CD8-positive, alpha-beta memory T cell (primary cell): ENCODE results near the gene INPP5A. TPM values are rescaled to one million over a fixed set of nuclear protein-coding genes. Genes with fewer than 3 reads are reported as not detected.
A peak's percentile ranks its signal among the peaks of the same experiment; 100 is the strongest.

ENCODE experiments used
- CTCF ChIA-PET: fragments of 350-600 bp; sonication (Branson Sonifier 250); formaldehyde crosslinking; loops from one replicate; lab custom pipeline; 2021; ENCODE audit warnings: antibody characterized with exemption; lab: Charles Lee
- POLR2A ChIA-PET: fragments of 350-600 bp; sonication (Branson Sonifier 250); formaldehyde crosslinking; loops from one replicate; lab custom pipeline; 2021; ENCODE audit warnings: antibody characterized with exemption; lab: Charles Lee
- DNase-seq, 5 donors: peaks; one replicate each; pipeline versions ENCODE4 v3.0.0 to v3.0.0-alpha.2; 2020 to 2022; ENCODE audit warnings: mixed read lengths in 1 of 5
- H3K27ac ChIP-seq: one replicate; pipeline ENCODE4 v1.7.0; 2013; ENCODE audit warnings: low read depth, mild to moderate bottlenecking, low read length, moderate library complexity
- H3K27me3 ChIP-seq: 2 replicates; pipeline ENCODE4 v1.7.0; 2013; ENCODE audit warnings: low read length, mild to moderate bottlenecking; ENCODE audit not compliant: insufficient read depth, poor library complexity, severe bottlenecking
- H3K36me3 ChIP-seq: 2 replicates; pipeline ENCODE4 v1.7.0; 2013; ENCODE audit warnings: mild to moderate bottlenecking, low read length, moderate library complexity; ENCODE audit not compliant: insufficient read depth
- H3K4me1 ChIP-seq: 2 replicates; pipeline ENCODE4 v1.7.0; 2013; ENCODE audit warnings: mild to moderate bottlenecking, low read length, moderate library complexity; ENCODE audit not compliant: insufficient read depth
- H3K4me3 ChIP-seq: 2 replicates; pipeline ENCODE4 v1.7.0; 2013; ENCODE audit warnings: mild to moderate bottlenecking, low read length
- H3K9me3 ChIP-seq: 2 replicates; pipeline ENCODE4 v1.7.0; 2013; ENCODE audit warnings: mild to moderate bottlenecking, low read length
- H3K27ac Mint-ChIP-seq, 8 donors: one replicate each; pipeline ENCODE4 v1.8.0; 2020 to 2021; ENCODE audit warnings: mixed read lengths in 8 of 8, mild to moderate bottlenecking in 6 of 8, inconsistent platforms in 3 of 8, moderate library complexity in 3 of 8
- H3K27me3 Mint-ChIP-seq, 2 donors: one replicate each; pipeline ENCODE4 v1.8.0; 2020 to 2021; ENCODE audit warnings: mixed read lengths in 2 of 2, mild to moderate bottlenecking in 1 of 2, moderate library complexity in 1 of 2
- H3K36me3 Mint-ChIP-seq, 3 donors: one replicate each; pipeline ENCODE4 v1.8.0; 2020 to 2021; ENCODE audit warnings: mixed read lengths in 3 of 3, inconsistent platforms in 1 of 3, mild to moderate bottlenecking in 1 of 3
- H3K4me1 Mint-ChIP-seq, 3 donors: one replicate each; pipeline ENCODE4 v1.8.0; 2020 to 2021; ENCODE audit warnings: mixed read lengths in 3 of 3, inconsistent platforms in 1 of 3, mild to moderate bottlenecking in 1 of 3
- H3K4me3 Mint-ChIP-seq, 7 donors: one replicate each; pipeline ENCODE4 v1.8.0; 2020 to 2021; ENCODE audit warnings: mixed read lengths in 7 of 7, mild to moderate bottlenecking in 6 of 7, moderate library complexity in 4 of 7, inconsistent platforms in 2 of 7
- H3K9me3 Mint-ChIP-seq, 5 donors: one replicate each; pipeline ENCODE4 v1.8.0; 2020 to 2022; ENCODE audit warnings: mixed read lengths in 5 of 5, mild to moderate bottlenecking in 3 of 5, moderate library complexity in 2 of 5, inconsistent platforms in 1 of 5
- polyA plus RNA-seq: library from polyadenylated mRNA; unstranded; fragments of 300-500 nt; fragmentation: Illumina TruSeq; gene quantifications from one replicate; pipeline ENCODE4 v1.2.3, GENCODE V29; 2021
- total RNA-seq, 2 experiments: library from RNA; stranded (reverse); gene quantifications; one replicate each; pipeline ENCODE4 v1.2.3, GENCODE V29; 2021

INPP5A gene
- total and polyA plus RNA-seq, 3 experiments from 2014 or later, result 1.1 to 6.1 (median 4.8) TPM

DNA sequence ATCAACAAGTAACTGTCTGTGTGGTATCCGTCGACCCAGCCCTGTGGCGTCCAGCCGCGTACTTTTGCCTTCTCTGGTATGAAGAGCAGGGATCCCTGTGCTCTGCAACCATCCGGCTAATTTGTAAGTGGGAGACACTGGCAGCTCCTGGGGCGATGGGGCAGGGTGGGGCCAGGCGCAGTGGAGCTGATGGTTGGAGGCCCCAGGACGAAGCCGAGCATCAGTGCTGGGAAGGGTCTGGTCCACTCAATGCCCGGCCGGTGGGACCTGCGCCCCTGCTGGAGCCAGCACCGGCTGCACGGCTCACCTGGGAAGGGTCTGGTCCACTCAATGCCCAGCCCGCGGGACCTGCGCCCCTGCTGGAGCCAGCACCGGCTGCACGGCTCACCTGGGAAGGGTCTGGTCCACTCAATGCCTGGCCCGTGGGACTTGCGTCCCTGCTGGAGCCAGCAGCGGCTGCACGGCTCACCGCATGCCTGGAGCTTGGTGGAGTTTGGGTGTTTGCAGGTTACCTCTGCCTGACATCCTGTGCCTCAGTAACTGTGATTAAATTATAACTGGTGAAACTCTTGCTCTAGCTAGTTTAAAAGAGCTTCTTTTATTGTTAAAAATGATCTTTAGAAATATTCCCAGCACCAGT is 152.3 kb downstream of the INPP5A start:
- Histone ChIP-seq H3K27me3 (no peaks in the 10 kb centered on the region), H3K36me3 (no peaks in the 10 kb centered on the region), H3K4me3 (no peak overlapping the region), H3K27ac (no peak overlapping the region), H3K9me3 (no peaks in the 10 kb centered on the region), H3K4me1 (peaks cover 8% of the 10 kb centered on the region)
- Mint-ChIP-seq H3K27ac (no peak overlapping the region), H3K36me3 (peaks cover 8 to 40% (median 18%) of the 10 kb centered on the region in 3 donors), H3K4me3 (no peak overlapping the region), H3K9me3 (peaks cover 0 to 22% (median 8%) of the 10 kb centered on the region in 5 donors), H3K27me3 (no peaks in the 10 kb centered on the region), H3K4me1 (peaks cover under 1 to 4% (median 3%) of the 10 kb centered on the region in 3 donors)
- ChIA-PET CTCF (no interaction called here), POLR2A (no interaction called here)
- peak in 1 of 5 donors; percentile 25 for DNase-seq

DNA sequence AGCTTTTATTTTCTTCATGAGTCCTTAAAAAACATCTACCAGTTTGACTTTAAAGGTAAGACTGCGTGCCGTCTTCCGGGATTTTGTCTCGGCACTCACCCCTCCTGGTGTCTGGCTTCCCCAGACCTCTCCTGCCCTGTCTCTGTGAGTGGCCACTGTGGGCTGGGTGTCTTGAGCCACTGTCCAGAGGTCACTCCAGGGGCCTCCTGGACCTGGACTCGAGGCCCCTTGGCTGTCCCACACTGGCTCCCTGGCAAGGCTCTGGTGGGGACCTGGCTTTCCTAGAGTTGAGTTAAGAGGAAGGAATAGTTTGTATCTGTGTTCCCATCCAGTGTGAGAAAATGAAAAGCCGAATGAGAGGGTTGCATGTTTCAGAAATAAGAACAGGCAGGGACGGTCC is 152.8 kb downstream of the INPP5A start:
- no peak for DNase-seq
- H3K4me3 ChIP-seq, result no peak overlapping the region
- H3K27me3 ChIP-seq, result no peaks in the 10 kb centered on the region
- Mint-ChIP-seq H3K36me3 (peaks cover 8 to 45% (median 20%) of the 10 kb centered on the region in 3 donors), H3K4me3 (no peak overlapping the region), H3K27me3 (no peaks in the 10 kb centered on the region), H3K27ac (no peak overlapping the region), H3K4me1 (peaks cover 0 to under 1% (median 0%) of the 10 kb centered on the region in 3 donors), H3K9me3 (peaks cover 0 to 26% (median 12%) of the 10 kb centered on the region in 5 donors)
- H3K27ac ChIP-seq, result no peak overlapping the region
- no peaks in the 10 kb centered on the region for H3K36me3 ChIP-seq
- CTCF ChIA-PET, result no interaction called here
- H3K9me3 ChIP-seq, result no peaks in the 10 kb centered on the region
- peaks cover 2% of the 10 kb centered on the region for H3K4me1 ChIP-seq
- POLR2A ChIA-PET, result no interaction called here

DNA sequence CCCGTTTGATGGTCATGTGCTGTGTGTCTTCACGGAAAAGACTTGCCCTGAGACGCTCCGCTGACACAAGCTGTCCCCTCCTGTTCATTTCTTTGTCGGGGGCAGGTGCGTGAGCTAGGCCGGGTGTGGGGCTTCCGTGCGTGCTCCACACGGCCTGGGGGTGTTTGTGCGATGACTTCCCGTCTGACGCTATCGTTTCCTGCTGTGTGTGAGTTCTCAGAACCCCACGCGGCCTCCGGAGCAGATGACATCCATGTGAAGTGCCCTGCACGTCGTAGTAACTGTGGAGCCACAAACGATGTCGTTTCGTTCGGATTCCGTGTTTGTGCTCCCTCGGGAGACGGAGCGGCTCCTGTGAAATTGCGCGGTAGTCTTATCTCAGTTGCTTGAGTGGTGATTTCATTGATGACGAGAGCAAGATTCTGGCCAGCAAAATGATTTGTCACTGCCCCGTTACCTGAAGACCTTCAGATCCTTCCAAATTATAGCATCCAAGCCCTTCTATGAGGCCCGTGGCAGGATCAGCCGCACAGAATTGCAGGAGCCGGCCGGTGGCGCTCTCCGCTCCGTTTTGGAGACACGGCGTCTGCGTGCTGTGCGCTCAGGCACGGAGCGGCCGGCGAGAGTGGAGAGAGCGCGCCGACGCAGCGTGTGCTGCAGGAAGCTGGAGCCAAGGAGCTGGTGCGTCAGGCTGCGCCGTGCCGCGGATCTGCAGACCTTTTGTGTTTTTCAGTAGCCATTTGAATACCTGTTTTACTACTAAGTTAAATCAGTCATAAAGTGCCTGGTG is 153.4 kb downstream of the INPP5A start:
- peaks cover 0 to 3% (median 0%) of the 10 kb centered on the region in 3 donors for H3K4me1 Mint-ChIP-seq
- Histone ChIP-seq H3K27me3 (no peaks in the 10 kb centered on the region), H3K36me3 (no peaks in the 10 kb centered on the region), H3K4me1 (no peaks in the 10 kb centered on the region), H3K9me3 (no peaks in the 10 kb centered on the region), H3K27ac (no peak overlapping the region), H3K4me3 (no peak overlapping the region)
- ChIA-PET POLR2A (no interaction called here), CTCF (no interaction called here)
- peaks cover 10 to 50% (median 20%) of the 10 kb centered on the region in 3 donors for H3K36me3 Mint-ChIP-seq
- H3K27ac Mint-ChIP-seq, result no peak overlapping the region
- DNase-seq, result peak in 1 of 5 donors; percentile 45
- H3K27me3 Mint-ChIP-seq, result no peaks in the 10 kb centered on the region
- H3K4me3 Mint-ChIP-seq, result no peak overlapping the region
- H3K9me3 Mint-ChIP-seq, result peaks cover 2 to 26% (median 12%) of the 10 kb centered on the region in 5 donors

DNA sequence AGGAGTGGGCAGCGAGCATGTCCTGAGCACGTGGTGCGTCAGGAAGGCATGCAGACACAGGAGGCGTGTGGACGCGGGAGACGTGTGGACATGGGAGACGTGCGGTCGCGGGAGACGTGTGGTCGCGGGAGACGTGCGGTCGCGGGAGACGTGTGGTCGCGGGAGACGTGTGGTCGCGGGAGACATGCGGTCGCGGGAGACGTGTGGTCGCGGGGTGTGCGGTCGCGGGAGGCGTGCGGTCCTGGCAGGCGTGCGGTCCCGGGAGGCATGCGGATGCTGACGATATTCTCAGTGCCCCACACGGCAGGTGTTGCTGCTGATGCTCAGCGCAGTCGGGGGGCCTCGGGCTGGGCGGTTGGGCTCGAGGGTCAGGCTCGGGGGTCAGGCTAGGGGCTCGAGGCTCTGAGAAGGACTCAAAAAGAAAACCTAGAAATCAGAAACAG is 154.1 kb downstream of the INPP5A start:
- H3K4me3 ChIP-seq, result no peak overlapping the region

DNA sequence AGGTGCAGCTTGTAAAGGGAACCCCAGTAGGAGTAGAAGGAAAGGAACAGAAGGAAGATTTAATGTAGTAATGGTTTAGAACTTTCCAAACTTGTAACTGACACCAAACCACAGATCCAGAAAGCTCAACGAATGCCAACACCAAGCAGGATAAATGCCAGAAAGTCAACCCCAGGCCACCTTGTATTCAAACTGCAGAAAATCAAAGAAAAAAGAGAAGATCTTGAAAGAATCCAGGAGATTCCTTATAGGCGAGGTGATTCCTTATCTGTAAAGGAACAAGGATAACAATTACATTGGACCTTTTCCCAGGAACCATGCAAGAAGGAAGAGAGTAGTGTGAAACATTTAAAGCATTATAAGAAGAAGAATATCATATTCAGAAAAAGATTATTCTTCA is 154.7 kb downstream of the INPP5A start:
- peaks cover 0 to 3% (median 0%) of the 10 kb centered on the region in 3 donors for H3K4me1 Mint-ChIP-seq
- H3K9me3 Mint-ChIP-seq, result peaks cover 2 to 26% (median 12%) of the 10 kb centered on the region in 5 donors
- ChIA-PET CTCF (no interaction called here), POLR2A (no interaction called here)
- H3K27ac Mint-ChIP-seq, result no peak overlapping the region
- Histone ChIP-seq H3K4me1 (no peaks in the 10 kb centered on the region), H3K27me3 (no peaks in the 10 kb centered on the region), H3K27ac (no peak overlapping the region), H3K36me3 (no peaks in the 10 kb centered on the region), H3K4me3 (no peak overlapping the region), H3K9me3 (no peaks in the 10 kb centered on the region)
- H3K36me3 Mint-ChIP-seq, result peaks cover 10 to 50% (median 23%) of the 10 kb centered on the region in 3 donors
- no peaks in the 10 kb centered on the region for H3K27me3 Mint-ChIP-seq
- no peak overlapping the region for H3K4me3 Mint-ChIP-seq
- no peak for DNase-seq

More for the DNA sequence above, 154.1 kb downstream of the INPP5A start:
- ChIA-PET POLR2A (no interaction called here), CTCF (no interaction called here)
- H3K9me3 ChIP-seq, result no peaks in the 10 kb centered on the region
- H3K36me3 ChIP-seq, result no peaks in the 10 kb centered on the region
- no peak overlapping the region for H3K27ac ChIP-seq
- H3K4me3 Mint-ChIP-seq, result no peak overlapping the region
- peaks cover 10 to 50% (median 20%) of the 10 kb centered on the region in 3 donors for H3K36me3 Mint-ChIP-seq
- no peak overlapping the region for H3K27ac Mint-ChIP-seq
- H3K4me1 Mint-ChIP-seq, result peaks cover 0 to 3% (median 0%) of the 10 kb centered on the region in 3 donors
- H3K27me3 ChIP-seq, result no peaks in the 10 kb centered on the region
- no peaks in the 10 kb centered on the region for H3K4me1 ChIP-seq
- peak in 1 of 5 donors; percentile 23 for DNase-seq
- H3K9me3 Mint-ChIP-seq, result peaks cover 2 to 26% (median 12%) of the 10 kb centered on the region in 5 donors
- H3K27me3 Mint-ChIP-seq, result no peaks in the 10 kb centered on the region

DNA sequence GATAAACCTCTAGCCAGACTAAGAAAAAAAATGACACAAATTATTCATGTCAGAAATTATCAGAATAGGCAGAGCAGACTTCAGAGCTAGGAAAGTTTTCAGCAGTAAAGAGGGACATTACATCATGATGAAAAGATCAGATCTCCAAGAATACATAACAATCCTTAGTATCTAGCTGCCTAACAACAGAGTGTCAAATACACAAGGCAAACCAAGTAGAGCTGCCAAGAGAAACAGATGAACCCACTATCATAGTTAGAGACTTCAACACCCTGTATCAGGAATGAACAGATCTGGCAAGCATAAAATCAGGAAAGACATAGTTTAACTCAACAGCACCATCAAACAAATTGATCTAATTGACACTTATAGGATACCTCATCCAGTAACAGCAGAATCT is 156.1 kb downstream of the INPP5A start:
- no peaks in the 10 kb centered on the region for H3K27me3 Mint-ChIP-seq
- ChIA-PET CTCF (interaction anchor here (1.6 kb wide), 1 partner anchor 9 kb away, joined by 6 read pairs; no protein-coding TSS in a partner anchor), POLR2A (no interaction called here)
- Histone ChIP-seq H3K36me3 (no peaks in the 10 kb centered on the region), H3K27ac (no peak overlapping the region), H3K9me3 (no peaks in the 10 kb centered on the region), H3K4me1 (no peaks in the 10 kb centered on the region), H3K27me3 (no peaks in the 10 kb centered on the region), H3K4me3 (no peak overlapping the region)
- H3K9me3 Mint-ChIP-seq, result peaks cover 2 to 26% (median 12%) of the 10 kb centered on the region in 5 donors
- H3K27ac Mint-ChIP-seq, result no peak overlapping the region
- H3K4me3 Mint-ChIP-seq, result no peak overlapping the region
- DNase-seq, result no peak
- peaks cover 9 to 49% (median 34%) of the 10 kb centered on the region in 3 donors for H3K36me3 Mint-ChIP-seq
- peaks cover 0 to 3% (median 2%) of the 10 kb centered on the region in 3 donors for H3K4me1 Mint-ChIP-seq

DNA sequence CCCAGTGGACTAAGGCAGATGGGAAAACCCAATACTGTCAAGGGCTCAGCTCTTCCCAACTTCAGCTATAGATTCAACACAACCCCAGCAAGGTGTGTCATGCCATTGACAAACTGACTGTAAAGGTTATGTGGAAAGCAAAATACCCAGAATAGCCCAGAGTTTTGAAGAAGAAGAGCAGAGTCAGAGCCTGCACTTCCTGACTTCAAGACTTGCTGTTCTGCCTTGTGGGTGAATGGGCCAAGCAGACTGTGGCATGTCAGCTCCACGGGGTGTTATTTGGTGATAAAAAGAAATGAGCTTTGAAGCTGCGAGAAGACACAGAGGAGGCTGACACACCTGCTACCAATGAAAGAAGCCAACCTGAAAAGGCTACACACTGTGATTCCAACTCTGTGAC is 158.6 kb downstream of the INPP5A start:
- Histone ChIP-seq H3K27ac (no peak overlapping the region), H3K4me1 (no peaks in the 10 kb centered on the region), H3K27me3 (no peaks in the 10 kb centered on the region), H3K9me3 (no peaks in the 10 kb centered on the region), H3K36me3 (no peaks in the 10 kb centered on the region), H3K4me3 (no peak overlapping the region)
- Mint-ChIP-seq H3K4me1 (peaks cover 0 to 3% (median 2%) of the 10 kb centered on the region in 3 donors), H3K36me3 (peaks cover 10 to 44% (median 31%) of the 10 kb centered on the region in 3 donors), H3K9me3 (peaks cover 2 to 26% (median 12%) of the 10 kb centered on the region in 5 donors), H3K27ac (no peak overlapping the region), H3K4me3 (no peak overlapping the region), H3K27me3 (no peaks in the 10 kb centered on the region)
- CTCF ChIA-PET, result no interaction called here
- POLR2A ChIA-PET, result no interaction called here
- DNase-seq, result peak in 1 of 5 donors; percentile 6
